HG02623 (cell line): ENCODE data around the gene PDIA2.
"Not testable (repeated sequence)": the region's sequence is repeated elsewhere in the genome, so short reads cannot be mapped to it uniquely, and the experiment has no call there.

ENCODE experiments used
- ATAC-seq: cut with Tn5 transposase; IDR thresholded peaks from one replicate; pipeline ENCODE4 v1.9.1; 2021; ENCODE audit warnings: moderate library complexity; ENCODE audit not compliant: unreplicated experiment

The PDIA2 gene

GRCh38 chr16:263182-263774 is 19.7 kb upstream of the PDIA2 start:
- no peak for ATAC-seq

GRCh38 chr16:263944-264343 is 19.0 kb upstream of the PDIA2 start:
- no peak for ATAC-seq

- ATAC-seq: no peak
Measured at GRCh38 chr16:264440-264951, 18.5 kb upstream of the PDIA2 start.

- no peak for ATAC-seq
Measured at GRCh38 chr16:265002-265529, 17.9 kb upstream of the PDIA2 start.

GRCh38 chr16:265711-266110 is 17.3 kb upstream of the PDIA2 start:
- ATAC-seq: no peak

- no peak for ATAC-seq
Measured at GRCh38 chr16:266258-267164, 16.5 kb upstream of the PDIA2 start.

GRCh38 chr16:267562-267961 is 15.4 kb upstream of the PDIA2 start:
- not testable (repeated sequence) for ATAC-seq

GRCh38 chr16:268141-269053 is 14.6 kb upstream of the PDIA2 start:
- no peak for ATAC-seq

GRCh38 chr16:269061-269796 is 13.7 kb upstream of the PDIA2 start:
- ATAC-seq: no peak

- no peak for ATAC-seq
Measured at GRCh38 chr16:270381-271255, 12.3 kb upstream of the PDIA2 start.

GRCh38 chr16:272633-273546 is 10.1 kb upstream of the PDIA2 start:
- no peak for ATAC-seq

- no peak for ATAC-seq
Measured at GRCh38 chr16:273547-274421, 9.2 kb upstream of the PDIA2 start.

- ATAC-seq: no peak
Measured at GRCh38 chr16:275041-275641, 7.8 kb upstream of the PDIA2 start.

GRCh38 chr16:275786-276232 is 7.2 kb upstream of the PDIA2 start, which contains the start of gene RGS11:
Gene RGS11 (minus strand): TSS chr16:275944. CDS start chr16:275911, 33 bp downstream.
- ATAC-seq: no peak

GRCh38 chr16:276426-277077 is 6.4 kb upstream of the PDIA2 start:
- no peak for ATAC-seq

- ATAC-seq: no peak
Measured at GRCh38 chr16:278863-279366, 4.0 kb upstream of the PDIA2 start.
